Progenitor cell of endocrine pancreas (in vitro differentiated cells): ENCODE results near the gene SH2D3A. TPM values are rescaled to one million over a fixed set of nuclear protein-coding genes. Genes with fewer than 3 reads are reported as not detected.

Experiments used
- DNase-seq: peaks from one replicate; pipeline ENCODE4 v3.0.0; 2021; ENCODE audit warnings: low spot score; ENCODE audit not compliant: unreplicated experiment
- H3K27ac Mint-ChIP-seq: 2 replicates; pipeline ENCODE4 v1.8.0; 2021; ENCODE audit warnings: mild to moderate bottlenecking, moderate library complexity, mixed read lengths
- H3K27me3 Mint-ChIP-seq: 2 replicates; pipeline ENCODE4 v1.8.0; 2021; ENCODE audit warnings: mixed read lengths
- H3K36me3 Mint-ChIP-seq: 2 replicates; pipeline ENCODE4 v1.8.0; 2022; ENCODE audit warnings: mixed read lengths; ENCODE audit not compliant: insufficient read depth
- H3K4me1 Mint-ChIP-seq: 2 replicates; pipeline ENCODE4 v1.8.0; 2021; ENCODE audit warnings: low read depth, mixed read lengths
- H3K4me3 Mint-ChIP-seq: 2 replicates; pipeline ENCODE4 v1.8.0; 2021; ENCODE audit warnings: low read depth, mild to moderate bottlenecking, moderate library complexity, mixed read lengths
- H3K9me3 Mint-ChIP-seq: 2 replicates; pipeline ENCODE4 v1.8.0; 2021; ENCODE audit warnings: low read depth, mixed read lengths
- total RNA-seq: library from RNA; stranded (reverse); gene quantifications from 2 replicates; pipeline ENCODE4 v1.2.1, GENCODE V29; 2021
- TF ChIP-seq, protein P1 (sequence below): fragments of 200-600 bp; sonication (generic); IDR thresholded peaks from one replicate; pipeline ENCODE4 v1.5.0; 2021; ENCODE audit warnings: antibody characterized with exemption, mild to moderate bottlenecking; ENCODE audit not compliant: unreplicated experiment

The SH2D3A gene
- total RNA-seq, 1 donor from 2014 or later, result 19.8 TPM

DNA sequence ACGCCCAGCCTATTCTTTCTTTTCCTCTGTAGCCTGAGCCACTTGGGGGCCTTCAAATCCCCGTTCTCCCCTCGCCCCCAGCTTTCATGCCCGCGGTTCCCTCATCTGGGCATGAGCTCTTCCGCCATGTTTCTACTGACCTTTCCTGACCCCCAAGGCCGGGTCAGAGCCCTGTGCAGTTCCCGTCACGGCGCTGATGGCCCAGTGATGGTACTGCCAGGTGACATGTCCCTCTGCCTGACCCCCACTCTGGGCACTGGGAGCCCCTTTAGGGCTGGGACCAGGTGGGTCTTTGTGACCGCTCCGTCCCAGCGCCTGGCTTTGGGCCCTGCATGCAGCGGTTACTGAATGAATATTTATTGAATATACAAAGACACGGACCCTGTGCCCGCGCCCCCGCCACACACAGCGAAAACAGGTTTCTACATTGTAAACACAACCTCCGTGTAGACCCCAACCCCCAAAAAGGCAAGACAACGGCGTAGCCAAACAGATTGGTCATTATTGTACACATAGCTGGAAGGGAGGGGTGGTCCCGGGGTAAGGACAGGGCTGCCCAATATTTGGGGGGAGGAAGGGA, 37.6 kb downstream of the SH2D3A start:
- H3K9me3 Mint-ChIP-seq, result no peaks in the 10 kb centered on the region
- peak overlapping the region; percentile 84 for H3K27ac Mint-ChIP-seq

DNA sequence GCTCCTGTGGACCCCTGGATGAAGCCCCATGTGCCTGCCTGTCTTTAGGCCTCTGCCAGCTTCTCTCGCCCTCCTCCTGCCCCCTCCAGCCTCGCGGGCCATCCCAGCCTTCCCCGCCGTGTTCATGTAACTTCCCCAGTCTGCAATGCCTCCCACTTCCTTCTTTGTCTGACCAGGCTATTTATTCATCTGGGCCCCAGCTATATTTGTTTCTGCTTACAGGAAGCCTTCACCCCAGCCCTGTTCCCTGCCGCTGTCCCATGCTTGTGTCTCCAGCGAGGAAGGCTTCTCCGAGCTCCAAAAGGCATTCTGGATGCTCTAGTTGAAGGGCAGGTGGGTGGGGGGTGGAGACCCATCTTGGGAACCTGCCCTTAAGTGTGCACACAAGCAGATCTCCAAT, 38.9 kb downstream of the SH2D3A start:
- Mint-ChIP-seq H3K27ac (peak overlapping the region; percentile 27), H3K4me1 (peaks cover 21% of the 10 kb centered on the region), H3K27me3 (no peaks in the 10 kb centered on the region), H3K36me3 (peaks cover 10% of the 10 kb centered on the region), H3K4me3 (no peak overlapping the region), H3K9me3 (no peaks in the 10 kb centered on the region)
- DNase-seq, result no peak
- TF ChIP-seq, protein P1, sequence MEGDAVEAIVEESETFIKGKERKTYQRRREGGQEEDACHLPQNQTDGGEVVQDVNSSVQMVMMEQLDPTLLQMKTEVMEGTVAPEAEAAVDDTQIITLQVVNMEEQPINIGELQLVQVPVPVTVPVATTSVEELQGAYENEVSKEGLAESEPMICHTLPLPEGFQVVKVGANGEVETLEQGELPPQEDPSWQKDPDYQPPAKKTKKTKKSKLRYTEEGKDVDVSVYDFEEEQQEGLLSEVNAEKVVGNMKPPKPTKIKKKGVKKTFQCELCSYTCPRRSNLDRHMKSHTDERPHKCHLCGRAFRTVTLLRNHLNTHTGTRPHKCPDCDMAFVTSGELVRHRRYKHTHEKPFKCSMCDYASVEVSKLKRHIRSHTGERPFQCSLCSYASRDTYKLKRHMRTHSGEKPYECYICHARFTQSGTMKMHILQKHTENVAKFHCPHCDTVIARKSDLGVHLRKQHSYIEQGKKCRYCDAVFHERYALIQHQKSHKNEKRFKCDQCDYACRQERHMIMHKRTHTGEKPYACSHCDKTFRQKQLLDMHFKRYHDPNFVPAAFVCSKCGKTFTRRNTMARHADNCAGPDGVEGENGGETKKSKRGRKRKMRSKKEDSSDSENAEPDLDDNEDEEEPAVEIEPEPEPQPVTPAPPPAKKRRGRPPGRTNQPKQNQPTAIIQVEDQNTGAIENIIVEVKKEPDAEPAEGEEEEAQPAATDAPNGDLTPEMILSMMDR, result no peak

More for the DNA sequence above, 37.6 kb downstream of the SH2D3A start:
- peaks cover 18% of the 10 kb centered on the region for H3K4me1 Mint-ChIP-seq
- H3K27me3 Mint-ChIP-seq, result no peaks in the 10 kb centered on the region
- H3K4me3 Mint-ChIP-seq, result no peak overlapping the region
- no peak for DNase-seq
- peaks cover 10% of the 10 kb centered on the region for H3K36me3 Mint-ChIP-seq
- TF ChIP-seq, protein P1, result no peak

DNA sequence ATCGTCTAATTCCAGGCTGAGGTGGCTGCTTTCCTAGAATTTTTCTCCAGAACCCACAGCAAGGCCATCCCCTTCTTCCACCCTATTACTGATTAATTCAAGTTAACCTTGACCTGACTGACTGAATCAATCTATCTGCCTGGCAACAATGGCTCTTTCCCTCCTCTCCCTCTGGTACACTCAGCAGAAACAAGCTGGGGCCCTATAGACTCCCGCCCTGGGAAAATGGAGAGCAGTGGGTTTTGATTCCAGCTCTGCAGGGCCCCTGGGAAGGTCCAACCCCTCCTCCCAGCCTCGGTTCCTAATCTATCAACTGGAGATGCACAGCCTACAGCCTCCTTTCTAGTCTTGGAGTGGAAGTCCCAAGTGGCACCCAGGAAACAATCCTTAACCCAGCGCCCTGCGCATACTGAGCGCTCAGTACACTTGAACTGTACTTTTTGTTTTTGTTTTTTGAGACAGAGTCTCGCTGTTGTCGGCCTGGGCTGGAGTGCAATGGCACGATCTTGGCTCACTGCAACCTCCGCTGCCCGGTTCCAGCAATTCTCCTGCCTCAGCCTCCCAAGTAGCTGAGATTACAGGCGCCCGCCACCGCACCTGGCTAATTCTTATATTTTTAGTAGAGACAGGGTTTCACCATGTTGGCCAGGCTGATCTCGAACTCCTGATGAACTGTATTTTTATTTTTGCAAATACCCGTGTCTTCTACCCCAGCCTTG, 41.6 kb downstream of the SH2D3A start:
- H3K27ac Mint-ChIP-seq, result peak overlapping the region; percentile 86
- H3K27me3 Mint-ChIP-seq, result no peaks in the 10 kb centered on the region
- TF ChIP-seq, protein P1, result no peak
- H3K9me3 Mint-ChIP-seq, result no peaks in the 10 kb centered on the region
- H3K36me3 Mint-ChIP-seq, result peaks cover 4% of the 10 kb centered on the region
- no peak for DNase-seq
- peaks cover 25% of the 10 kb centered on the region for H3K4me1 Mint-ChIP-seq
- H3K4me3 Mint-ChIP-seq, result no peak overlapping the region

- H3K27me3 Mint-ChIP-seq, result peaks cover 3% of the 10 kb centered on the region
- peaks cover 25% of the 10 kb centered on the region for H3K4me1 Mint-ChIP-seq
- DNase-seq, result no peak
- no peaks in the 10 kb centered on the region for H3K9me3 Mint-ChIP-seq
- no peak overlapping the region for H3K4me3 Mint-ChIP-seq
- TF ChIP-seq, protein P1, result no peak
- peaks cover 4% of the 10 kb centered on the region for H3K36me3 Mint-ChIP-seq
- peak overlapping the region; percentile 86 for H3K27ac Mint-ChIP-seq
Observed at GRCh38 chr19:6724631-6725492, 42.4 kb downstream of the SH2D3A start.

DNA sequence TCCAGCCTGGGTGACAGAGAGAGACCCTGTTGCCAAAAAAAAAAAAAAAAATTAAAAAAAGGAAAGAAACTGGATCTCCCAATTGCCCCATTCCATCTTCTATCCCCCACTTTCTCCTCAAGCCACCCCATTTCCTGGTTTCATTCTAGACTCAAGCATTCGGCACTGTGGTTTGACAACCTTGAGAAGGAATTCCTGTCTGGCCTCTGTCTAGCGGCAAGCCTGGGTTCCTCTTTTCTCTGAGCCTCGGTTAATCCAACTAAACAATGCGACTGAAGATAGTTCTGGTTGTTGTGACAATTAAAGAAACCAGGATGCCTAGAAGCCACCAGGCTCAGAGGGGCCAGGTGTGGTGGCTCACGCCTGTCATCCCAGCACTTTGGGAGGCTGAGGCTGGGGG, 43.5 kb downstream of the SH2D3A start:
- TF ChIP-seq, protein P1, result no peak
- Mint-ChIP-seq H3K4me1 (peaks cover 25% of the 10 kb centered on the region), H3K4me3 (no peak overlapping the region), H3K27me3 (peaks cover 8% of the 10 kb centered on the region), H3K27ac (peak overlapping the region; percentile 49), H3K36me3 (no peaks in the 10 kb centered on the region), H3K9me3 (no peaks in the 10 kb centered on the region)
- DNase-seq, result no peak
